Measurements from ENCODE around the gene WWOX.

DNA sequence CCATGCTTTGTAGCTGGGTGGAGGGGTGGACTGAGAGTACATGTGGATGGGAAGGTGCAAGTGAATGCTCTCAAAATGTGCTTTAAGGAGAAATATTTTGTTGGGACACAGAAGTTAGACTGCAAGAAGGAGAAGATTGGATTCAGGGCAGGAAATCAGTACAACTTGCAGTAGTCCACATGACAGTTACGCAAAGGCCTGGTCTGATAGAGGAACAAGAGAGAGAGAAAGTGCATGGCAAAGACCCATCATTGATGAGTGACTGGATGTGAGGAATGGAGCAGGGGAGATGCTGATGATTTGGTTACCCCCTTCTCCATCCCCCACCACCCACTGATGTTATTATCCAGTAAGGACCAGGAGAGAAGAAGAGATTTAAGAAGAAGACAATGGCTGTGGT lies 1028.3 kb downstream of the WWOX start:
- TF ChIP-seq, protein P1, sequence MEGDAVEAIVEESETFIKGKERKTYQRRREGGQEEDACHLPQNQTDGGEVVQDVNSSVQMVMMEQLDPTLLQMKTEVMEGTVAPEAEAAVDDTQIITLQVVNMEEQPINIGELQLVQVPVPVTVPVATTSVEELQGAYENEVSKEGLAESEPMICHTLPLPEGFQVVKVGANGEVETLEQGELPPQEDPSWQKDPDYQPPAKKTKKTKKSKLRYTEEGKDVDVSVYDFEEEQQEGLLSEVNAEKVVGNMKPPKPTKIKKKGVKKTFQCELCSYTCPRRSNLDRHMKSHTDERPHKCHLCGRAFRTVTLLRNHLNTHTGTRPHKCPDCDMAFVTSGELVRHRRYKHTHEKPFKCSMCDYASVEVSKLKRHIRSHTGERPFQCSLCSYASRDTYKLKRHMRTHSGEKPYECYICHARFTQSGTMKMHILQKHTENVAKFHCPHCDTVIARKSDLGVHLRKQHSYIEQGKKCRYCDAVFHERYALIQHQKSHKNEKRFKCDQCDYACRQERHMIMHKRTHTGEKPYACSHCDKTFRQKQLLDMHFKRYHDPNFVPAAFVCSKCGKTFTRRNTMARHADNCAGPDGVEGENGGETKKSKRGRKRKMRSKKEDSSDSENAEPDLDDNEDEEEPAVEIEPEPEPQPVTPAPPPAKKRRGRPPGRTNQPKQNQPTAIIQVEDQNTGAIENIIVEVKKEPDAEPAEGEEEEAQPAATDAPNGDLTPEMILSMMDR (conservative IDR thresholded peaks at IDR 0.05; ENCODE audit: low read depth, low read length), result no peak
- TF ChIP-seq EZH2 (IDR thresholded peaks at IDR 0.05; ENCODE audit: borderline replicate concordance, low read depth, low read length, poor library complexity, severe bottlenecking), result no peak

All from A673 (cell line).